ENCODE measurements around the gene IL23R.
"Not testable (repeated sequence)": the region's sequence is repeated elsewhere in the genome, so short reads cannot be mapped to it uniquely, and the experiment has no call there.

IL23R gene

DNA sequence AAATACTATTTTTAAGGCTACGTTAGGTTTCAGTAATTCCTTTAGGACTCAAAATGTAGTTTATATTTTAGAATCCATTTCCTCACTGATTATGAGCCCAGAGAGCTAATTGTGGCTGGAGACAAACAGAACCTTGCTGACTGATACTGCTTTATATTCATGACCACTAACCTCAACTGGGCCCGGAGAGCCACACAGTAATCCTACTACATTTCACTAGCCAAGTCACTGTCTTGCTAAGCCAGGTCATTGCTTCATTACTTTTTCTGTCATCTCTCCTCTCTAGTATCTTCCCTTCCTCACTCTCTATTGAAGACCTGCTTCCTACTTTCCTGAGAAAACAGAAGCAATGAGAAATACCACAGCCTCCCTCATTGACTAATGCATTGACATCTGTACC is 24.7 kb downstream of the IL23R start:
- FAIRE-seq (peak; percentile 24), DNase-seq (ENCODE audit: extremely low spot score, insufficient read length, low read depth) (no peak)

DNA sequence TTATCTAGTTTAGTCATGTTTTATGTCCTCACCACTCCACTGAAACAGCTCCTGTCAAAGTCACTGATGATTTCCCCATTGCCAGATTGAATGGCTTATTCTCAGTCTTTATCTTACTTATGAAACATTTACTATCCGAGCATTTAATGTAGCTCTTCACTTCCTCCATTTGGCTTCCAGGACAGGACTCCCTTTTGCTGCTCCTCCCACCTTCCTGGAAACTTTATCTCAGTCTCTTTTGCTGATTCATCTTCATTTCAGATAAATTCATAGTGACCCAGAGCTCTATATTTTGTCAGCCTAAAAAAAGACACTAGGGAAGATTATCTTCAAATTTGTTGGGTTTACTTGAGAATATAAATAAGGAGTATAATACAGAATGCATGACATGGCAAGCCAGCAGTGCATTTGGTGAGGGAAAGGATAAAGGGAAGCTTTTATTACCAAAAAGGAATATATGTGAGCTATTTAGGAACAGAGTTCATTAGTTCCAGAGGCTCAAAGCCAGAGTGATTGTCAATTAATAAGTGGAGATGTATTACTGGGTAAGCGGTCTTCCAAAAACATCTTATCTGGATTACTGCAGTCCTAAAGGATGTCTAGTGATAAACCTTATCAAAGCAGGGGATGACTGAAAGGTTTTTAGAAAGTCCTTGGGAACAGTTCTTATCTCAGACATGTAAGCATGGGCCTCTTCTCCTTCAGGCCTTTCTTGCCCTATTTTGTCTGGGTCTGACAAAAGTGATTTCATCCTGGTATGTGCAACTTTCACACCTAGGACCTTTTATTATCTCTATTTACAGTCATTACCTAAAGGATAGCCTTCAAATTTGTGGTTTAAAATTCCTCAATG is 25.6 kb downstream of the IL23R start:
- peak; percentile 66 for FAIRE-seq
- no peak for DNase-seq (ENCODE audit: extremely low spot score, insufficient read length, low read depth)

DNA sequence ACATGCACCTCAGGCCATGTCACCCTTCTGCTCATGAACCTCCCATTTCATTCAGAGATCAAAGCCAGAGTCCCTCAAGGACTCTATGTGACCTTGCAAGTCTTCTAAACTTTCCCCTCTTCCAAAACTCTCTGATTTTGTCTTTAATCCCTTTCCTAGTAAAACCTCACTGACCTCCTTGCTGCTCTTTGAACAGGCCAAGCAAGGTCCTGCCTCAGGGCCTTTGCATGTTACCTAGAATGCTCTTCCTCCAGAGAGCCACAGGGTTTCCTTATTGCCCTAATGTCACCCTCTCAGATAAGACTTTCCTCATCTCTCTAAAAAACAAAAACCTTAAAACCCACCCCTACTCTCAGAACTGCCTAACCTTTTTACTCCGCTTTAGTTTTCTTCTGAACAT is 26.6 kb downstream of the IL23R start:
- FAIRE-seq: peak; percentile 59
- DNase-seq (ENCODE audit: extremely low spot score, insufficient read length, low read depth): no peak

DNA sequence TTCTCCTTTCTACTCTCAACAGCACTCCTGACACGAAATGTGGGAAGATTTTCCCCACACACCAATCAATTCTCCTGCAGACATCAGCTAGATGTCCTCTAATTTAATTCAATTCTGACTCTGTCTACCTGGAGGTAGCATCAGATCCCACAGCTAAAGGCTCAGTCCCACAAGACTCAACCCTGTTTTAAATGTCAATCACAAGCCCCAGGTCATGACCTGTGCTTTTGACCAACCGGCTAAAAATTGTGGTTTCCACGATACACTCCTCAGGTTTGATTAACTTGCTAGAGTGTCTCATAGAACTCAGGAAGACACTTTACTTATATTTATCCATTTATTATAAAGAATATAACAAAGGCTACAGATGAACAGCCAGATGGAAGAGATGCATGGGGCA is 27.4 kb downstream of the IL23R start:
- FAIRE-seq (peak; percentile 70), DNase-seq (ENCODE audit: extremely low spot score, insufficient read length, low read depth) (no peak)

DNA sequence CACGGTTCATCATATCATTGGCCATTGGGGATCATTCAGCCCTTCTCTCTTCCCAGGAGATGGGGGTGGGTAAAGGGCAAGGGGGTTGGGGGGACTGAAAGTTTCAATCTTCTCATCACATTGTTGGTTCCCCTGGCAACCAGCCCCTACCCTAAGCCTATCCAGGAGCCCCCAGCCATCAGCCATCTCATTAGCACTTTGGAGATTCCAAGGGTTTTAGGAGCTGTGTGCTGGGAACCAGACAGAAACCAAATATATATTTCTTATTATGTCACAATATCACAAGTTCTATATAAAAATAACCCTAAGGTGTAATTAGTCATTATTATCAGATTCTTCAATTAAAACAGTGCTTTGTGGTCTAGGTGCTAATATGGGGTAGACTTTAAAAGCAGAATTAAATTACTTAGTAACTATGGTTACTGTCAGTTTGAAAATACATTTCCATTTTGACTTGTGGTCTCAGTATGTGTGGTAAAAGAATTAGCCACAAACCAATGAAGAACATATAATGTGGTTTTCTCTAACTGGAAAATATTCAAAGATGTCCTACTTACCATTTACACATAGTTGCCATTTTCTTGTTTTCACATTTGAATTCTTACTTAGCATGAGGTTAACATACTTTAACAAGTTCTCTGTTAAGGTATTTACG is 28.1 kb downstream of the IL23R start:
- FAIRE-seq: peak; percentile 92
- no peak for DNase-seq (ENCODE audit: extremely low spot score, insufficient read length, low read depth)

DNA sequence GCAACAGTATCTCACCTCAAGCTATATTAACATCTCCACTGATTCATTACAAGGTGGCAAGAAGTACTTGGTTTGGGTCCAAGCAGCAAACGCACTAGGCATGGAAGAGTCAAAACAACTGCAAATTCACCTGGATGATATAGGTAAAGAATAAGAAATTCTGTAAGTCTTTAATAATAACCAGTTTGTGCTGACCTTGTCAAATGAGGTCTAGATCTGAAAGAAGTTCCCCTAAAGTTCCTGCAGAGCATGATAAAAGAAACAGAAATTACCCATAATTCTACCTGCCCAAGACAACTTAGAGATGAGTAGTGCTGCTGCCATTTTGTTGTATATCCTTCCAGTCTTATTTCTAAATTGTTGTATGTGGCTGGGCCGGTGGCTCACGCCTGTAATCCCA is 34.5 kb downstream of the IL23R start:
- no peak for DNase-seq (ENCODE audit: extremely low spot score, insufficient read length, low read depth)
- no peak for FAIRE-seq

DNA sequence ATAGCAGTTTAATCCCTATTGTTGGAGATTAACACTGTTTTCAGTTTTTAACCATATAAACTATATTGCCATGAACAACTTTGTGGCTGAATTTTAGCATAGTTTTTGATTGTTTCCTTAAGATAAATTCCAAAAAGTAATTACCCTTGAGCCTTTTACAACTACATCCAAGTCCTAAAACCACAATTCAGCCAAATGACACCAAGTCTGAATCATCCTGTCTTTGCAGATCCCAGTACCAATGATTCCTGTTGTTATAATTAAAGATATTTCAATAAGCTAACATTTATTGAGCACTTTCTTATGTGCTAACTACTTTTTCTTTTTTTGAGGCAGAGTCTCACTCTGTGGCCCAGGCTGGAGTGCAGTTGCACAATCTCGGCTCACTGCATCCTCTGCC is 35.6 kb downstream of the IL23R start:
- DNase-seq (ENCODE audit: extremely low spot score, insufficient read length, low read depth) (no peak), FAIRE-seq (no peak)

DNA sequence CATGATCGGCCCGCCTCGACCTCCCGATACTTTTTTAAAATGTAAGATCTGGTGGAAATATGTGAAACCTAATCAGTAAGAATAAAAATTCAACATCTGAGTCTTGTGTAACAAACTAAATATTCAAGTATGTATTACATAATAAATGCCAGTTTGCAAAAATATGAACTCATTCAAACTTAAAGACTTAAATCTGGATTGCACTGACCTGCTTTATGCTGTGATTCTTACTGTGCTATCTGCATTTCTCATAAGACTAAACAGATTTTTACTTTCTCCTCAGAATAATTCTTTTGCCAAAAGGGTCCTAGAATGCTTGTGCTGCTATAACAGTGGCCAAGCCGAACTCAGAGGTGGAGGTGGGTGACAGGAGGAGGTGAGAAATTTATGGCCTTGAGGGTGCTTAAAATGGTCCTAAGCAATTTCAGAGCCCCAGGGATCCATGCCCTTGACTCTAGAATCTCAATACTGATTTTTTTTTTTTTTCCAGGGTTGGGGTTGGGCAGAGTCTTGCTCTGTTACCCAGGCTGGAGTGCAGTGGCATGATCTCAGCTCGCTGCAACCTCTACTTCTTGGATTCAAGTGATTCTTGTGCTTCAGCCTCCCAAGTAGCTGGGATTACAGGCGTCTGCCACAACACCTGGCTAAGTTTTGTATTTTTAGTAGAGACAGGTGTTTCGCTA is 38.2 kb downstream of the IL23R start:
- no peak for DNase-seq (ENCODE audit: extremely low spot score, insufficient read length, low read depth)
- FAIRE-seq: no peak

DNA sequence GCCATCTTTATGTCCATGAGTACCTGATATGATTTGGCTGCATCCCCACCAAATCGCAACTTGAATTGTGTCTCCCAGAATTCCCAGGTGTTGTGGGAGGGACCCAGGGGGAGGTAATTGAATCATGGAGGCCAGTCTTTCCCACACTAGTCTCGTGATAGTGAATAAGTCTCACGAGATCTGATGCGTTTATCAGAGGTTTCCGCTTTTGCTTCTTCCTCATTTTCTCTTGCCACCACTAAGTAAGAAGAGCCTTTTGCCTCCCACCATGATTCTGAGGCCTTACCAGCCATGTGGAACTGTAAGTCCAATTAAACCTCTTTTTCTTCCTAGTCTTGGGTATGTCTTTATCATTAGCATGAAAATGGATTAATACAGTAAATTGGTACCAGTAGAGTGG is 41.1 kb downstream of the IL23R start:
- not testable (repeated sequence) for FAIRE-seq; DNase-seq (ENCODE audit: extremely low spot score, insufficient read length, low read depth)

DNA sequence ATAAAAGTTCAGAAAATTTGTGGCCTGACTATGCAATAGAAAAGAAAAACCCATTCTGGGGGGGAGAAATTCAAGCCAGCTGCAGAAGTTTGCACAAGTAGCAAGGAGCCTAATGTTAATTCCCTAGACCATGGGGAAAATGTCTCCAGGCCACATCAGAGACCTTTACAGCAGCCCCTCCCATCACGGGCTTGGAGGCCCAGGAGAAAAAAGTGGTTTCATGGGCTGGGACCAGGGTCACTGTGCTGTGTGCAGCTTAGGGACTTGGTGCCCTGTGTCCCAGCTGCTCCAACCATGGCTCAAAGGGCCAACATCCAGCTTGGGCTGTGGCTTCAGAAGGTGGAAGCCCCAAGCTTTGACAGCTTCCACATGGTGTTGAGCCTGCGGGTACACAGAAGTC is 42.0 kb downstream of the IL23R start:
- no peak for FAIRE-seq
- no peak for DNase-seq (ENCODE audit: extremely low spot score, insufficient read length, low read depth)

DNA sequence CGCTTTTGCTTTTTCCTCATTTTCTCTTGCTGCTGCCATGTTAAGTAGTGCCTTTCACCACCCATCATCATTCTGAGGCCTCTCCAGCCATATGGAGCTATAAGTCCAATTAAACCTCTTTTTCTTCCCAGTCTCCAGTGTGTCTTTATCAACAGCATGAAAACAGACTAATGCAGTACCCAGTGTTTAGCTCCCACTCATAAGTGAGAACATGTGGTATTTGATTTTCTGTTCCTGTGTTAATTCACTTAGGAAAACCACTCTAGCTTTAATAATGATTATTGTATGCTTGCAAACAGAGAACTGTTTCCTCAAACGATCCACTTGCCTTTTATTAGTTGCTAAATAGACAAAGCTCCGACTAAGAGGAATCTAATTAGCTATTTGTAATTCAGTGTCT is 43.3 kb downstream of the IL23R start:
- DNase-seq (ENCODE audit: extremely low spot score, insufficient read length, low read depth): no peak
- FAIRE-seq: no peak

DNA sequence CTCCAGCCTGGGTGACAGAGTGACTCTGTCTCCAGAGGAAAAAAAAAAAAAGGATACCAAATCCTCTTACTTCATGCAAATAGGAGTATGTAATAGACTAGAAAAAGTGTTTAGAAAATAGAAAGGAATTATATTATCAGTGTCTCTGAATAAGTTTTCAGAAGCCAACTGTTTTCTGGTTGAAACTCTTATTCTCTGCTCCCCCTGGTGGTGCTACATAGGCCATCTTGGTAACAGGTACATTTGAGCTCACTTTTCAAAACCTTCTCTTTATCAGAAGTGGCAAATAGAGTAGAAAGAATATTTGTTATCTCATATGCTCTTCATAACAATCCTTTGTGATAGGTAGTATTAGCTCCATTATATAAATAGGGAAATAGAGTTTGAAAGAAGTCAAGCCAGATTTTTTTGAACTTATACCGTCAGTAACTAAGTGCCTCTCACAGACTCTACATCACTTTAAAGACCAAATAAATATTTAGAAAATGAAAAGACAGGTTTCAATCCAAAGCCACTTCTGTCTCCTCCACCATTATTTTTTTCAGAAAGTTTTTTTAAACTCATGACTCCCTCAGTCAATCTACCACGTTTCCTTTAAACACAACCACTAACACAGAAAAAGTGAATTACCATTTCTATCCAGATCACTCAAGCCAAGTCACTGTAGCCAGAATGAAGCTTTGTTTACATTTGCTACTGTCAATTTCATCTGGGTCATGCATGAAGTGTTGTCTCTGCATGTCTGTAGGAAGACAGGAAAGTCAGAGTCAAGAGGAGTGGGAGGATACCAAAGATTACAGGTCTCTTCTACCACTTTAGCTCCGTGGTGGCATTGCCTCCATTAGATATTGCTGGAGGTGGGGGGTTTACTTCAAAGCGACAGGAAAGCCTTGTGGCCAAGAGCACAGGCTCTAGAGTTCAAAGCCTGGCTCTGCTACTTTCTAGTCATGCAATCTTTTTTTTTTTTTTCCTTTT is 45.6 kb downstream of the IL23R start:
- DNase-seq (ENCODE audit: extremely low spot score, insufficient read length, low read depth): no peak
- peak; percentile 93 for FAIRE-seq

DNA sequence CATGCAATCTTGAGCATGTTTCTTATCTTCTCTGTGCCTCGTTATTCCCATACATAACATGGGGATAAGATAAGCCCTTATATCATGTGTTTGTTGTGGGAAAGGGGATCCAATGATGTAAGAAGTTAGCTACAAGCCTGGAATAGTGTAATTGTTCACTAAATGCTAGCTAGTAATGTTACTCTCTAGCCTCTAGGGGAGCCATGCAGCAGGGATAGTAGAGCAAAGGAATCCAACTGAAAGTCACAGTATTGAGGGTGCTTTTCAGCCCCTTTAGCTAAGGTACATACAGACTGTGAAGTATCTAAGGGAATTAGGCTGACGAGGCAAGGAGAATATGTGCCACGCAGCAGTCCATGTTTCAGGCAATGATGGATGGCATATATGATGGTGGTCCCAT is 46.9 kb downstream of the IL23R start:
- peak; percentile 58 for FAIRE-seq
- no peak for DNase-seq (ENCODE audit: extremely low spot score, insufficient read length, low read depth)

DNA sequence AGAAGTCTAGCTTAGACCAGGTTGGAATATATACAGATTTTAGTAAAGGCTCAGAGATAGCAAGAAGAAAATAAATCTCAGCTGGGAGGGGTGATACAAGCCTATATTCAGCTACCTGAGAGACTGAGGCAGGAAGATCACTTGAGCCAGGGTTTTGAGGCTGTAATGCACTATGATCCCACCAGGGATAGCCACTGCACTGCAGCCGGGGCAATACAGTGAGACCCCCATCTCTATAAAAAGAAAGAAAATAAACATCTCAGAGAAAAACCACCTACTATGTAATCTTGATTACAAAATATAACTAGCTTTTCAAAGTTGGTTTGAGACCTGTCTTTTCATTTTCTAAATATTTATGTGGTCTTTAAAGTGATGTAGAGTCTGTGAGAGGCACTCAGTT is 47.7 kb downstream of the IL23R start:
- FAIRE-seq (no peak), DNase-seq (ENCODE audit: extremely low spot score, insufficient read length, low read depth) (no peak)

DNA sequence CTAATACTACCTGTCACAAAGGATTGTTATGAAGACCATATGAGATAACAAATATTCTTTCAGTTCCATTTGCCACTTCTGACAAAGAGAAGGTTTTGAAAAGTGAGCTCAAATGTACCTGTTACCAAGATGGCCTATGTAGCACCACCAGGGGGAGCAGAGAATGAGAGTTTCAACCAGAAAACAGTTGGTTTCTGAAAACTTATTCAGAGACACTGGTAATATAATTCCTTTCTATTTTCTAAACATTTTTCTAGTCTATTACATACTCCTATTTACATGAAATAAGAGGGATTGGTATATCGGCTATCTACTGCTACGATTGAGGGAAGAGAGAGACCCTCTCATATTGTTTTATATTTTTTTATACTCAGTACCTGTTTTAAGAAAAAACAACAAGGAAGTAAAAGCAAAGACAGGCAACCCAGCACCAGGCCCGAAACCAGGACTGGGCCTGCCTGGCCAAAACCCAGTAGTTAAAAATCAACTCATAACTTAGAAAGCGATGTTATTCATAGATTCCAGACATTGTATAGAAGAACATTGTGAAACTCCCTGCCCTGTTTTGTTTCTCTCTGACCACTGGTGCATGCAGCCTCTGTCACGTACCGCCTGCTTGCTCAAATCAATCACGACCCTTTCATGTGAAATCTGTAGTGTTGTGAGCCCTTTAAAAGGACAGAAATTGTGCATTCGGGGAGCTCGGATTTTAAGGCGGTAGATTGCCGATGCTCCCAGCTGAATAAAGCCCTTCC is 48.3 kb downstream of the IL23R start:
- no peak for DNase-seq (ENCODE audit: extremely low spot score, insufficient read length, low read depth)
- FAIRE-seq: peak; percentile 99

DNA sequence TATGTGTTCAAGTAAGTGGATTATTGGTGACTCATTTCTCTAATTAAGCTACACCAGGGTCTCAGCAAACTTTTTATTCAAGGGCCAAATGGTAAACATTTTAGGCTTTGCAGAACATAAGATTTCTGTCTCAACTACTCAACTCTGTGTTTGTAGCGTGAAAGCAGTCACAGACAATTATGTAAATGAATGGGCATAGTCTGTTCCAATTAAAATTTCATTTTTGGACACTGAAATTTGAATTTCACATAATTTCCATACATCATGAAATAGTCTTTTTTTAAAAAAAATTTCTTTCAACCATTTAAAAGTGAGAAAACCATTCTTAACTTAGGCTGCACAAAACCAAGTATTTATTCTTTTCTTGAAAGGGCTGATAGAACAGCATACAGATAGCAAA is 50.1 kb downstream of the IL23R start:
- FAIRE-seq (no peak), DNase-seq (ENCODE audit: extremely low spot score, insufficient read length, low read depth) (no peak)

DNA sequence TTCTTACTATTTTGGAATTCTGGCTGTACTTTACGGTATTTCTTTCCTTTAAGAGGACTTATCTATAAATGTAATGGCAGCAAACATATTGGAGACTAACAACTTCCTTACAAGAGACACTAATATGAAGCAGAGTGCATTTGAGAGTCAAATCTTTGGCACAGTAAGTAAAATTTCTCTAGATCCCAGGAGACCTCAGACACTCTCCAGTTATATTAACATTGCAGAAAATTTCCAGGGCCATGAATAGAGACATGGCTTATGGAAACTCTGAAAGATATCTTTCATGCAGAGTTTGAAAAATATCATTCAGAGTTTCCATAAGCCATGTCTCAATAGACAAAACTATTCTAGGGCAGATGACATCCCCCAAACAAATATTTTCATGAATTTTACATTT is 51.2 kb downstream of the IL23R start:
- DNase-seq (ENCODE audit: extremely low spot score, insufficient read length, low read depth) (no peak), FAIRE-seq (peak; percentile 41)

DNA sequence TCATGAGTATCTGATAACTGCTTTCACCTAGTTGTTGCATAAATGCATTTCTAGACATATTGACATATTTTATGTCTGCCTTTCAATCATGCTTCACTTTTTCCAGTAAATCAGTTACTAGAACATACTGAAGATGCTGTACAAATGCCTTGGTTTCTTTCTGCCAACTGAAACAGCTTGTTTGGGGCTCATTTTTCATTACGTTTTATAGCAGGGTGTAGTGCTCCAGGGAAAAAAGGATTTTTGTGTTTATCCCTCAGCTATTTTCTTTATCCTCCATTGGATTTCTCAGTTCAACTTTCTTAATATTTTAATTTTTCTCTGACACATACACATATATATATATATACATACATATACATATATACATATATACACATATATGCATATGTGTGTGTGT is 51.7 kb downstream of the IL23R start:
- FAIRE-seq (no peak), DNase-seq (ENCODE audit: extremely low spot score, insufficient read length, low read depth) (no peak)

DNA sequence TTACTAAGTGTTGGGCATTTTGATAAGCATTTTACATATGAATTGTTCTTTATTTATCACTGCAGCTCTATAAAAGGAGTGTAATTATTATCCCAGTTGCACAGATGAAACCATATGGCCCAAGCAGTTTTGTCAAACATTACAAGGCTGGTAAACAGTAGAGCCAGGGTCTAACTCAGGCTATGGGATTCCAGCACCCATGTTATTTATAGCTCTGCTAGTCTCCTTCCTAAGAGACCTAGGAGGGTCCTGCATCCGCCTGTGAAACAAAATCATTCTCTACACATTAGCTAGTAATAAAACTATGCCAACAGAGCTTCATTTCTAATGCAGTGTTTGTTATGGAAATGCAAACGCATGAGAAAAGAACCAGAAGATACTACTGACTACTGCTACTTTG is 58.6 kb downstream of the IL23R start:
- DNase-seq (ENCODE audit: extremely low spot score, insufficient read length, low read depth) (no peak), FAIRE-seq (no peak)
